Measurements from ENCODE around the gene IQSEC3. TPM values are rescaled to one million over a fixed set of nuclear protein-coding genes. Genes with fewer than 3 reads are reported as not detected.
"Not testable (repeated sequence)": the region's sequence is repeated elsewhere in the genome, so short reads cannot be mapped to it uniquely, and the experiment has no call there.

The IQSEC3 gene
- total RNA-seq, 2 donors from 2014 or later: 0.16 TPM; not detected in 1

GRCh38 chr12:215116-215515 lies 148.5 kb downstream of the IQSEC3 start:
- no peak overlapping the region for H3K27ac ChIP-seq
- H3K4me3 ChIP-seq: no peak overlapping the region
- intact Hi-C loops (cut with DNase I): no loop called here
- TF ChIP-seq CTCF (IDR thresholded peaks at IDR 0.05): no peak
- H3K4me1 ChIP-seq: no peaks in the 10 kb centered on the region
- H3K36me3 ChIP-seq: no peaks in the 10 kb centered on the region
- H3K9me3 ChIP-seq: no peaks in the 10 kb centered on the region
- DNase-seq: no peak
- no peak overlapping the region for H3K9ac ChIP-seq (ENCODE audit: low read depth in 2 of 2, low read length in 2 of 2)
- H3K27me3 ChIP-seq: peaks cover 5% of the 10 kb centered on the region

GRCh38 chr12:217029-217428 lies 150.5 kb downstream of the IQSEC3 start:
- H3K4me1 ChIP-seq; H3K4me3 ChIP-seq; H3K9ac ChIP-seq (ENCODE audit: low read depth in 2 of 2, low read length in 2 of 2); H3K9me3 ChIP-seq; H3K27me3 ChIP-seq; DNase-seq; intact Hi-C loops (cut with DNase I); H3K36me3 ChIP-seq; H3K27ac ChIP-seq: not testable (repeated sequence)

GRCh38 chr12:218221-218620 lies 151.7 kb downstream of the IQSEC3 start:
- Histone ChIP-seq H3K9me3 (no peaks in the 10 kb centered on the region), H3K4me1 (no peaks in the 10 kb centered on the region), H3K36me3 (no peaks in the 10 kb centered on the region), H3K27ac (no peak overlapping the region), H3K4me3 (no peak overlapping the region), H3K9ac (ENCODE audit: low read depth in 2 of 2, low read length in 2 of 2) (no peak overlapping the region), H3K27me3 (peaks cover 4% of the 10 kb centered on the region)
- no peak for TF ChIP-seq CTCF (IDR thresholded peaks at IDR 0.05)
- intact Hi-C loops (cut with DNase I): no loop called here
- DNase-seq: no peak

GRCh38 chr12:218728-219590 lies 152.4 kb downstream of the IQSEC3 start:
- no peak for DNase-seq
- Histone ChIP-seq H3K9me3 (no peaks in the 10 kb centered on the region), H3K27me3 (no peaks in the 10 kb centered on the region), H3K27ac (no peak overlapping the region), H3K4me3 (no peak overlapping the region), H3K36me3 (no peaks in the 10 kb centered on the region), H3K9ac (ENCODE audit: low read depth in 2 of 2, low read length in 2 of 2) (no peak overlapping the region), H3K4me1 (no peaks in the 10 kb centered on the region)
- intact Hi-C loops (cut with DNase I): no loop called here
- no peak for TF ChIP-seq CTCF (IDR thresholded peaks at IDR 0.05)

GRCh38 chr12:219891-220352 lies 153.4 kb downstream of the IQSEC3 start:
- H3K4me3 ChIP-seq: no peak overlapping the region
- no peaks in the 10 kb centered on the region for H3K27me3 ChIP-seq
- no peak overlapping the region for H3K27ac ChIP-seq
- no peaks in the 10 kb centered on the region for H3K9me3 ChIP-seq
- peak; percentile 79 for DNase-seq
- no peaks in the 10 kb centered on the region for H3K36me3 ChIP-seq
- no peaks in the 10 kb centered on the region for H3K4me1 ChIP-seq
- no peak overlapping the region for H3K9ac ChIP-seq (ENCODE audit: low read depth in 2 of 2, low read length in 2 of 2)
- TF ChIP-seq CTCF (IDR thresholded peaks at IDR 0.05): peak; percentile 66
- intact Hi-C loops (cut with DNase I): no loop called here

- Histone ChIP-seq H3K36me3 (no peaks in the 10 kb centered on the region), H3K27ac (no peak overlapping the region), H3K9ac (ENCODE audit: low read depth in 2 of 2, low read length in 2 of 2) (no peak overlapping the region), H3K4me3 (no peak overlapping the region), H3K9me3 (no peaks in the 10 kb centered on the region), H3K4me1 (no peaks in the 10 kb centered on the region), H3K27me3 (no peaks in the 10 kb centered on the region)
- TF ChIP-seq CTCF (IDR thresholded peaks at IDR 0.05): no peak
- intact Hi-C loops (cut with DNase I): no loop called here
- no peak for DNase-seq
Observed at GRCh38 chr12:220491-220890, 153.9 kb downstream of the IQSEC3 start.

Data from colonic mucosa (tissue), 4 donors.